Calu3 (cell line): ENCODE results near the gene LMO3. TPM values are rescaled to one million over a fixed set of nuclear protein-coding genes. Genes with fewer than 3 reads are reported as not detected.

Experiments
- Bru-seq: library from RNA; stranded (reverse); fragments of 400-500 nt; gene quantifications from one replicate; lab custom pipeline; 2021; lab: Mats Ljungman, UMichigan
- BruChase-seq, 2 experiments: library from RNA; stranded (reverse); fragments of 400-500 nt; gene quantifications; one replicate each; lab custom pipeline; 2021; lab: Mats Ljungman, UMichigan
- BruUV-seq: library from RNA; stranded (reverse); fragments of 400-500 nt; replicated peaks from 2 replicates; lab custom pipeline; 2021; lab: Mats Ljungman, UMichigan
- CTCF ChIA-PET: fragments of 300-600 bp; sonication (Branson Sonifier 250); formaldehyde crosslinking; loops from one replicate; lab custom pipeline; 2022; ENCODE audit warnings: antibody characterized with exemption; lab: Charles Lee
- DNase-seq: peaks from one replicate; pipeline ENCODE4 v3.0.0; 2022
- H3K27ac Mint-ChIP-seq: one replicate; pipeline ENCODE4 v1.8.0; 2022; ENCODE audit warnings: mixed read lengths; ENCODE audit not compliant: unreplicated experiment
- H3K27me3 Mint-ChIP-seq: one replicate; pipeline ENCODE4 v1.8.0; 2022; ENCODE audit warnings: mixed read lengths; ENCODE audit not compliant: unreplicated experiment
- H3K36me3 Mint-ChIP-seq: one replicate; pipeline ENCODE4 v1.8.0; 2022; ENCODE audit warnings: mild to moderate bottlenecking, moderate library complexity, mixed read lengths; ENCODE audit not compliant: insufficient read depth, unreplicated experiment
- H3K4me1 Mint-ChIP-seq: one replicate; pipeline ENCODE4 v1.8.0; 2022; ENCODE audit warnings: mild to moderate bottlenecking, low read depth, mixed read lengths; ENCODE audit not compliant: unreplicated experiment
- H3K4me3 Mint-ChIP-seq: one replicate; pipeline ENCODE4 v1.8.0; 2022; ENCODE audit warnings: mild to moderate bottlenecking, low read depth, moderate library complexity, mixed read lengths; ENCODE audit not compliant: unreplicated experiment
- H3K9me3 Mint-ChIP-seq: one replicate; pipeline ENCODE4 v1.8.0; 2022; ENCODE audit warnings: low read depth, mixed read lengths; ENCODE audit not compliant: unreplicated experiment
- intact Hi-C: fragments of 100-400 bp; cut with micrococcal nuclease; formaldehyde crosslinking; loops from one replicate; pipeline ENCODE4 v1.10.0; 2022; ENCODE audit not compliant: unreplicated experiment
- long read RNA-seq: library from polyadenylated mRNA; stranded (forward); transcript quantifications from one replicate; pipeline ENCODE4 v2.0.0, GENCODE V29; 2022
- total RNA-seq: library from RNA; stranded (reverse); gene quantifications from 2 replicates; pipeline ENCODE4 v1.2.3, GENCODE V29; 2022
- TF ChIP-seq, protein P1 (sequence below): fragments of 200-600 bp; IDR thresholded peaks from one replicate; pipeline ENCODE4 v1.8.0; 2022; ENCODE audit warnings: antibody characterized with exemption; ENCODE audit not compliant: unreplicated experiment

The LMO3 gene
- total RNA-seq (not detected in 2 replicates), Bru-seq, nascent RNA (percentile 3 among the genes with signal in this experiment), BruChase-seq, experiment 1, labeled RNA remaining after a 6-hour chase (not detected), BruChase-seq, experiment 2, labeled RNA remaining after a 2-hour chase (percentile 1 among the genes with signal in this experiment)
- long read RNA-seq: 0 reads

DNA sequence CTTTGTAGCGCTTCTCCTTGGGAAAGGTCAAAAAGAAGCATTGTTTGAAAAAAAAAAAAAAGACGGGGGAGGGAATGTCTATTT, at the start of gene LMO3:
Gene LMO3, minus strand, starts transcription at position 46 of the 84 bp plus-strand sequence. CDS start 5,302 bp downstream, outside the sequence.
- Mint-ChIP-seq H3K4me3 (peak within 1 kb of the TSS; percentile 71), H3K9me3 (no peaks in the 10 kb centered on the region), H3K36me3 (peaks cover 11% of the 10 kb centered on the region), H3K4me1 (no peaks in the 10 kb centered on the region), H3K27me3 (no peaks in the 10 kb centered on the region), H3K27ac (no peak within 1 kb of the TSS)
- intact Hi-C loops: no loop called here
- TF ChIP-seq, protein P1, sequence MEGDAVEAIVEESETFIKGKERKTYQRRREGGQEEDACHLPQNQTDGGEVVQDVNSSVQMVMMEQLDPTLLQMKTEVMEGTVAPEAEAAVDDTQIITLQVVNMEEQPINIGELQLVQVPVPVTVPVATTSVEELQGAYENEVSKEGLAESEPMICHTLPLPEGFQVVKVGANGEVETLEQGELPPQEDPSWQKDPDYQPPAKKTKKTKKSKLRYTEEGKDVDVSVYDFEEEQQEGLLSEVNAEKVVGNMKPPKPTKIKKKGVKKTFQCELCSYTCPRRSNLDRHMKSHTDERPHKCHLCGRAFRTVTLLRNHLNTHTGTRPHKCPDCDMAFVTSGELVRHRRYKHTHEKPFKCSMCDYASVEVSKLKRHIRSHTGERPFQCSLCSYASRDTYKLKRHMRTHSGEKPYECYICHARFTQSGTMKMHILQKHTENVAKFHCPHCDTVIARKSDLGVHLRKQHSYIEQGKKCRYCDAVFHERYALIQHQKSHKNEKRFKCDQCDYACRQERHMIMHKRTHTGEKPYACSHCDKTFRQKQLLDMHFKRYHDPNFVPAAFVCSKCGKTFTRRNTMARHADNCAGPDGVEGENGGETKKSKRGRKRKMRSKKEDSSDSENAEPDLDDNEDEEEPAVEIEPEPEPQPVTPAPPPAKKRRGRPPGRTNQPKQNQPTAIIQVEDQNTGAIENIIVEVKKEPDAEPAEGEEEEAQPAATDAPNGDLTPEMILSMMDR: no peak
- CTCF ChIA-PET: interaction anchor here (0.7 to 1.4 kb wide), 4 partner anchors 12 to 326 kb away, joined by 4 to 10 read pairs (median 4); no protein-coding TSS in a partner anchor
- BruUV-seq: no TSS peak
- no peak for DNase-seq

DNA sequence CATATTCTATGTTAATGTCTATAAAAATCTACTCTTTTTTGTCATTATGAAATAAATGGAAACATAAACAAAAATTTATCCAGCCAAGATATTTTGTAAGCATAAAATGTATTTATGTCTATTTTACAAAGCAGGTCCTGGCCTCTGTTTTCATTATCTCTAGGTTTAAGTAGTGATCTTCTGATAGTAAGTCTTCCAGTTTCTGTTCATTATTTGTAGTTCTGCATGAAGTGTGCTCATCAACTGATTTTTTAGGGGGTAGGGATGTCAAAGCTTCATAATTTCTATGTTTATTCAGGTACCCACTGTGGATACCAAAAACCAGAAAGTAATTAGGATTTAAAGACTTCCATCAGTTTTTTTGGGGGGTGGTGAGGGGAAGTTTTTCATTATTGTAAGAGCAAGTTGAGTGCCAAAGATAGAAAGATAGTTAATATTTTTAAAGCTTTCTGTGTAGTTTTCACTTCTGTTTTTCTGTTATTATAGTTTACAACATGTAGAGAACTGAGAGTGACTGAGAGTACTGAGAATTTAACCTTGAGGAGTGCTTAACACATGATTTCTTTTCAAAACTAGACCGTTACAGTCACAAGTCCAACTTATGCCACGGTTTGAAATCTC, 30.6 kb upstream of the LMO3 start:
- TF ChIP-seq, protein P1: no peak
- CTCF ChIA-PET: interaction anchor here (1.1 kb wide), 1 partner anchor 27 kb away, joined by 5 read pairs; no protein-coding TSS in a partner anchor
- intact Hi-C loops: no loop called here
- DNase-seq: no peak
- H3K36me3 Mint-ChIP-seq: no peaks in the 10 kb centered on the region
- no TSS peak for BruUV-seq
- no peak overlapping the region for H3K4me3 Mint-ChIP-seq
- no peak overlapping the region for H3K27ac Mint-ChIP-seq
- no peaks in the 10 kb centered on the region for H3K4me1 Mint-ChIP-seq
- no peaks in the 10 kb centered on the region for H3K9me3 Mint-ChIP-seq
- H3K27me3 Mint-ChIP-seq: no peaks in the 10 kb centered on the region

DNA sequence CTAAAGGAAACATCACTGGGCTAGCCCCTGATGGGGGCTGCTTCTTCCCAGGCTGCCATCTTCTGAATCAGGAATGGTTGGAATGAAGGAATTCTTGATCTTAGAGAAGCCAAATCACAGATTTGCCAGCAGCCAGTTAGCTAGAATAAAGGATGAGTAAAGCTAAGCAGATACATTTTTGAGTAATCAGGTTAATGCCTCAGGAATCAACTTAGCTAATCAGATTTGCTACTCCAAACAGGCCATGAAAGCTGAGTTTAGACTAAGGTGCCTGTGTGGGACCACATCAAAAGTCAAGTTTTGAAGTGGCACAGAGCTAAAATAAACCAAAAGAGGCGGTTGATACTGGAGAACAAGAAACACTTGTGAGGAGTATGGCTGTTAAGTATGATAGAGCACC, 28.8 kb upstream of the LMO3 start:
- CTCF ChIA-PET: no interaction called here
- Mint-ChIP-seq H3K9me3 (no peaks in the 10 kb centered on the region), H3K36me3 (no peaks in the 10 kb centered on the region), H3K4me1 (no peaks in the 10 kb centered on the region), H3K4me3 (no peak overlapping the region), H3K27ac (no peak overlapping the region), H3K27me3 (no peaks in the 10 kb centered on the region)
- no TSS peak for BruUV-seq
- intact Hi-C loops: no loop called here
- no peak for DNase-seq
- TF ChIP-seq, protein P1: no peak

DNA sequence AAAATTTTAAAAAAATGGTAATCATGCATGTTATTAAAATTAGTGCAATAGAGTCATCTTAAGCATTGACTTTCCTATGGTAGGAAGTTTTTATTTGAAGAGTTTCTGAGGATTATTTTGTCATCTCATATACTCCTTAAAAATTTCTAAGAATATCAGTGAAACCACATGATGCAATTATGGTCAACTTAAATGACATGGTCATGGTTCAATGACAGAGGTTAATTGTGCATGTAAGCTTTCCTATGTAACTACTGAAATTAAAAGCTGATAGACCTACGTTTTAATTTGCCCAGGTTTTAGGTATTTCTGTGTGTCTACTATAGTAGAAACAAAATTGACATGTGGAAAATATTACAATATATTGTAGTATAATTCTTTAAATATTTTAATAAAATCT, 21.0 kb upstream of the LMO3 start:
- TF ChIP-seq, protein P1: no peak
- Mint-ChIP-seq H3K9me3 (no peaks in the 10 kb centered on the region), H3K27ac (no peak overlapping the region), H3K27me3 (no peaks in the 10 kb centered on the region), H3K4me3 (no peak overlapping the region), H3K4me1 (no peaks in the 10 kb centered on the region), H3K36me3 (no peaks in the 10 kb centered on the region)
- DNase-seq: no peak
- CTCF ChIA-PET: no interaction called here
- intact Hi-C loops: no loop called here
- no TSS peak for BruUV-seq
